H1 (cell line): ENCODE results near the gene SHLD1. TPM values are rescaled to one million over a fixed set of nuclear protein-coding genes. Genes with fewer than 3 reads are reported as not detected.

ENCODE experiments used
- ATF3 ChIP-seq: IDR thresholded peaks from 2 replicates; pipeline ENCODE4 v1.6.1; 2011; ENCODE audit warnings: low read depth, mild to moderate bottlenecking, low read length; ENCODE audit not compliant: insufficient read depth
- EZH2 ChIP-seq: fragments of 200-600 bp; sonication (generic); IDR thresholded peaks from 2 replicates; pipeline ENCODE4 v1.7.1; 2012; ENCODE audit warnings: low read depth, mild to moderate bottlenecking, moderate library complexity, low read length, inconsistent platforms; ENCODE audit not compliant: severe bottlenecking
- polyA plus RNA-seq, 7 experiments: library from polyadenylated mRNA; depleted of rRNA in 3 of 7; stranded (reverse) in 5 of 7; unstranded in 2 of 7; fragments of >200 nt in 5 of 7; fragments of 200-250 nt in 2 of 7; gene quantifications; 1 replicate in 5 of 7; 2 replicates in 1 of 7; 4 replicates in 1 of 7; pipeline versions ENCODE4 v1.2.1 to v1.2.3, GENCODE V29; 2011 to 2013; ENCODE audit warnings: missing spikeins in 2 of 7, mixed read lengths in 2 of 7
- total RNA-seq: library from RNA; stranded (reverse); fragmentation: NEBNext Ultra II Directional; extraction: Animal tissue kit (Norgen Biotek cat#: 25700); gene quantifications from 2 replicates; pipeline ENCODE4 v1.2.1, GENCODE V29; 2021

SHLD1 gene
- total and polyA plus RNA-seq, 2 of the 8 experiments (the other 6 are each of a cell fraction or from before 2014, with no cell fraction given) = 4.2 to 6.5 TPM

DNA sequence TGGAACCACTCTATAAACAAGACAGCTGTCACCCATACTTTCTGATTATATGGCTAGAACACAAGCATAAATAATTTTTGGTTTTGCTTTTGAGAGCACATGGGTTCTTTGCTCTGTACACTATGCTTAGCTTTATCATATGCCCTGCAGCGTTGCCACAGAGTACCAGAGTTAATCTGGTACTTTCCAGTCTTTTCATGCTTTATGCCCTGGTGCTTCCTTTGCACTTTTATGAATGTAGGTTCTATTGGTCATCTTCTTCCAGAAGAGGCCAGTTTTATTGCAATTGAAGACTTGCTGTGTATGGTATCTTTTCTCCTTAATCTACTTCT, 20.8 kb downstream of the SHLD1 start (continued):
- TF ChIP-seq ATF3 (no peak), EZH2 (no peak)
